ENCODE measurements around the gene GRIA1.

Gene GRIA1

DNA sequence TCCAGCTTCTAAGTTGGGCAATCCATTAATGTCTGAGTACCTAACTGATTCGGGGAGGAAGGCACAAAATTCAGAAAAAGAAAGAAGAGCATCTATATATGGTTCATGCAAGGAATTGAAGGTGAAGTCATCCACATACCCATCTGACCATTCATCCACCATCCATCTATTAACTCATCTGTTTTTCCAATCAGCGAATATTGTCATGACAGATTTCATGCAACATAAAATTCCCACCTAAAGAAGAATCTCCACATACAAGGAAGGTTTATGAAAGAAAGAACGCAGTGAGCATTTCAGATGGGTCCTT is 164.7 kb downstream of the GRIA1 start:
- Histone ChIP-seq H3K9ac (ENCODE audit: low read length) (no peak overlapping the region), H3K9me3 (replicated peaks; ENCODE audit: insufficient read depth, low read length) (no peaks in the 10 kb centered on the region)
- no peak for DNase-seq

DNA sequence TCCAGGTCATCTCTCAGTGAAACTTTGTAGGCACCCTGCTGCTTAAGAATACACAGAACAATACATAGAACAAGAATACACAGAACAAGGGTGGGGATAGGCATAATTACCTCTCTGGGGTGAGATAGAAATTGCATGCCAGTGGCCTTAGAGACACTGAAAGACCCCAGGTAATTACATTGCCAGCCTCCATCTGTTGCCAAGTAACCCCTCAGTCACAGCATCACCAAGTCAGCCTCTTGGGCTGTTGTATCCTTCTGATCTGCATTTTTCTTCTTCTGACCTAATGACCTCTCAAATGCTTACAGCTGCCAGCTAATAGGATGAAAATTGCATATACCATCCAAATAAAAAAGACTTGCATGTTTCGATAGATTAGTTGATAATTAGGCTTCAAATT is 167.7 kb downstream of the GRIA1 start:
- Histone ChIP-seq H2AFZ (ENCODE audit: low read length) (no peak overlapping the region), H3K4me1 (ENCODE audit: low read length) (no peaks in the 10 kb centered on the region), H3F3A (ENCODE audit: insufficient read depth, low read length) (no peaks in the 10 kb centered on the region), H3K4me3 (ENCODE audit: low read length) (no peak overlapping the region), H3K9ac (ENCODE audit: low read length) (no peak overlapping the region), H3K79me2 (ENCODE audit: low read length) (no peaks in the 10 kb centered on the region), H3K27ac (ENCODE audit: low read length) (no peak overlapping the region), H3K9me2 (replicated peaks; ENCODE audit: insufficient read depth, low read length) (no peaks in the 10 kb centered on the region), H4K20me1 (ENCODE audit: insufficient read depth, low read length) (no peaks in the 10 kb centered on the region), H3K36me3 (replicated peaks; ENCODE audit: insufficient read depth, low read length) (no peaks in the 10 kb centered on the region), H3K9me3 (replicated peaks; ENCODE audit: insufficient read depth, low read length) (no peaks in the 10 kb centered on the region), H3K27me3 (replicated peaks; ENCODE audit: insufficient read depth, low read length) (no peaks in the 10 kb centered on the region), H3K4me2 (ENCODE audit: low read depth, low read length) (no peak overlapping the region)
- DNase-seq, result no peak
- TF ChIP-seq, protein P1, sequence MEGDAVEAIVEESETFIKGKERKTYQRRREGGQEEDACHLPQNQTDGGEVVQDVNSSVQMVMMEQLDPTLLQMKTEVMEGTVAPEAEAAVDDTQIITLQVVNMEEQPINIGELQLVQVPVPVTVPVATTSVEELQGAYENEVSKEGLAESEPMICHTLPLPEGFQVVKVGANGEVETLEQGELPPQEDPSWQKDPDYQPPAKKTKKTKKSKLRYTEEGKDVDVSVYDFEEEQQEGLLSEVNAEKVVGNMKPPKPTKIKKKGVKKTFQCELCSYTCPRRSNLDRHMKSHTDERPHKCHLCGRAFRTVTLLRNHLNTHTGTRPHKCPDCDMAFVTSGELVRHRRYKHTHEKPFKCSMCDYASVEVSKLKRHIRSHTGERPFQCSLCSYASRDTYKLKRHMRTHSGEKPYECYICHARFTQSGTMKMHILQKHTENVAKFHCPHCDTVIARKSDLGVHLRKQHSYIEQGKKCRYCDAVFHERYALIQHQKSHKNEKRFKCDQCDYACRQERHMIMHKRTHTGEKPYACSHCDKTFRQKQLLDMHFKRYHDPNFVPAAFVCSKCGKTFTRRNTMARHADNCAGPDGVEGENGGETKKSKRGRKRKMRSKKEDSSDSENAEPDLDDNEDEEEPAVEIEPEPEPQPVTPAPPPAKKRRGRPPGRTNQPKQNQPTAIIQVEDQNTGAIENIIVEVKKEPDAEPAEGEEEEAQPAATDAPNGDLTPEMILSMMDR (IDR thresholded peaks at IDR 0.05; ENCODE audit: low read length), result no peak
- TF ChIP-seq EZH2phosphoT487 (IDR thresholded peaks at IDR 0.05; ENCODE audit: low read length) (no peak), EZH2 (optimal IDR thresholded peaks at IDR 0.05; ENCODE audit: low read depth, low read length) (no peak)

More for the DNA sequence above, 164.7 kb downstream of the GRIA1 start:
- H3K4me3 ChIP-seq (ENCODE audit: low read length), result no peak overlapping the region
- H3K79me2 ChIP-seq (ENCODE audit: low read length), result no peaks in the 10 kb centered on the region
- H3K9me2 ChIP-seq (replicated peaks; ENCODE audit: insufficient read depth, low read length), result no peaks in the 10 kb centered on the region
- H3K4me2 ChIP-seq (ENCODE audit: low read depth, low read length), result no peak overlapping the region
- H3F3A ChIP-seq (ENCODE audit: insufficient read depth, low read length), result no peaks in the 10 kb centered on the region
- no peak overlapping the region for H2AFZ ChIP-seq (ENCODE audit: low read length)
- no peaks in the 10 kb centered on the region for H3K4me1 ChIP-seq (ENCODE audit: low read length)
- no peaks in the 10 kb centered on the region for H4K20me1 ChIP-seq (ENCODE audit: insufficient read depth, low read length)
- no peaks in the 10 kb centered on the region for H3K36me3 ChIP-seq (replicated peaks; ENCODE audit: insufficient read depth, low read length)
- TF ChIP-seq, protein P1 (IDR thresholded peaks at IDR 0.05; ENCODE audit: low read length), result no peak
- no peak for TF ChIP-seq EZH2phosphoT487 (IDR thresholded peaks at IDR 0.05; ENCODE audit: low read length)
- TF ChIP-seq EZH2 (optimal IDR thresholded peaks at IDR 0.05; ENCODE audit: low read depth, low read length), result no peak
- H3K27me3 ChIP-seq (replicated peaks; ENCODE audit: insufficient read depth, low read length), result no peaks in the 10 kb centered on the region
- no peak overlapping the region for H3K27ac ChIP-seq (ENCODE audit: low read length)

GRCh38 chr5:153658606-153659005 is 168.1 kb downstream of the GRIA1 start:
- no peak overlapping the region for H3K4me2 ChIP-seq (ENCODE audit: low read depth, low read length)

More at GRCh38 chr5:153658606-153659005, 168.1 kb downstream of the GRIA1 start:
- Histone ChIP-seq H3K4me3 (ENCODE audit: low read length) (no peak overlapping the region), H3K79me2 (ENCODE audit: low read length) (no peaks in the 10 kb centered on the region), H2AFZ (ENCODE audit: low read length) (no peak overlapping the region), H3K9ac (ENCODE audit: low read length) (no peak overlapping the region), H3K27me3 (replicated peaks; ENCODE audit: insufficient read depth, low read length) (no peaks in the 10 kb centered on the region), H4K20me1 (ENCODE audit: insufficient read depth, low read length) (no peaks in the 10 kb centered on the region), H3F3A (ENCODE audit: insufficient read depth, low read length) (no peaks in the 10 kb centered on the region), H3K9me2 (replicated peaks; ENCODE audit: insufficient read depth, low read length) (no peaks in the 10 kb centered on the region), H3K9me3 (replicated peaks; ENCODE audit: insufficient read depth, low read length) (no peaks in the 10 kb centered on the region), H3K36me3 (replicated peaks; ENCODE audit: insufficient read depth, low read length) (no peaks in the 10 kb centered on the region), H3K4me1 (ENCODE audit: low read length) (no peaks in the 10 kb centered on the region), H3K27ac (ENCODE audit: low read length) (no peak overlapping the region)
- TF ChIP-seq EZH2 (optimal IDR thresholded peaks at IDR 0.05; ENCODE audit: low read depth, low read length) (no peak), EZH2phosphoT487 (IDR thresholded peaks at IDR 0.05; ENCODE audit: low read length) (no peak)
- TF ChIP-seq, protein P1 (IDR thresholded peaks at IDR 0.05; ENCODE audit: low read length), result no peak
- no peak for DNase-seq

Data from MM.1S (cell line).